ENCODE measurements around the gene KDM2B. TPM values are rescaled to one million over a fixed set of nuclear protein-coding genes. Genes with fewer than 3 reads are reported as not detected.

The KDM2B gene
- total and polyA plus RNA-seq, 10 of the 15 experiments (the other 5 are each of a cell fraction or from before 2014, with no cell fraction given): 13.6 to 124 (median 40.4) TPM

- ATAC-seq (no peak), FAIRE-seq (no peak), DNase-seq (ENCODE audit: low read depth, low spot score) (no peak)
- no peak for TF ChIP-seq CREM (IDR thresholded peaks at IDR 0.05; ENCODE audit: low read depth)
- no peak for TF ChIP-seq ZBED1 (IDR thresholded peaks at IDR 0.05; ENCODE audit: borderline replicate concordance)
- no peak for TF ChIP-seq HSF1 (IDR thresholded peaks at IDR 0.05; ENCODE audit: low read depth, low read length)
- no peak for TF ChIP-seq IKZF2 (IDR thresholded peaks at IDR 0.05)
- no peak for TF ChIP-seq RELA (IDR thresholded peaks at IDR 0.05; ENCODE audit: borderline replicate concordance, partially characterized antibody)
- TF ChIP-seq KLF5 (IDR thresholded peaks at IDR 0.05; ENCODE audit: partially characterized antibody): no peak
- TF ChIP-seq, protein P1, sequence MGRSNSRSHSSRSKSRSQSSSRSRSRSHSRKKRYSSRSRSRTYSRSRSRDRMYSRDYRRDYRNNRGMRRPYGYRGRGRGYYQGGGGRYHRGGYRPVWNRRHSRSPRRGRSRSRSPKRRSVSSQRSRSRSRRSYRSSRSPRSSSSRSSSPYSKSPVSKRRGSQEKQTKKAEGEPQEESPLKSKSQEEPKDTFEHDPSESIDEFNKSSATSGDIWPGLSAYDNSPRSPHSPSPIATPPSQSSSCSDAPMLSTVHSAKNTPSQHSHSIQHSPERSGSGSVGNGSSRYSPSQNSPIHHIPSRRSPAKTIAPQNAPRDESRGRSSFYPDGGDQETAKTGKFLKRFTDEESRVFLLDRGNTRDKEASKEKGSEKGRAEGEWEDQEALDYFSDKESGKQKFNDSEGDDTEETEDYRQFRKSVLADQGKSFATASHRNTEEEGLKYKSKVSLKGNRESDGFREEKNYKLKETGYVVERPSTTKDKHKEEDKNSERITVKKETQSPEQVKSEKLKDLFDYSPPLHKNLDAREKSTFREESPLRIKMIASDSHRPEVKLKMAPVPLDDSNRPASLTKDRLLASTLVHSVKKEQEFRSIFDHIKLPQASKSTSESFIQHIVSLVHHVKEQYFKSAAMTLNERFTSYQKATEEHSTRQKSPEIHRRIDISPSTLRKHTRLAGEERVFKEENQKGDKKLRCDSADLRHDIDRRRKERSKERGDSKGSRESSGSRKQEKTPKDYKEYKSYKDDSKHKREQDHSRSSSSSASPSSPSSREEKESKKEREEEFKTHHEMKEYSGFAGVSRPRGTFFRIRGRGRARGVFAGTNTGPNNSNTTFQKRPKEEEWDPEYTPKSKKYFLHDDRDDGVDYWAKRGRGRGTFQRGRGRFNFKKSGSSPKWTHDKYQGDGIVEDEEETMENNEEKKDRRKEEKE (IDR thresholded peaks at IDR 0.05): no peak
- TF ChIP-seq MEF2B (IDR thresholded peaks at IDR 0.05; ENCODE audit: partially characterized antibody, poor library complexity, severe bottlenecking): no peak
- no peak for TF ChIP-seq MYB (IDR thresholded peaks at IDR 0.05; ENCODE audit: borderline replicate concordance, low read depth, low read length)
- TF ChIP-seq TCF12 (IDR thresholded peaks at IDR 0.05; ENCODE audit: low read depth, low read length): no peak
- TF ChIP-seq ATF7 (IDR thresholded peaks at IDR 0.05; ENCODE audit: low read depth): no peak
- no peak for TF ChIP-seq KDM1A (IDR thresholded peaks at IDR 0.05; ENCODE audit: borderline replicate concordance)
- ChIA-PET RAD21 (ENCODE audit: unreplicated experiment) (interaction anchor here (0.9 kb wide), 1 partner anchor 28 kb away, joined by 3 read pairs; no protein-coding TSS in a partner anchor), POLR2A (no interaction called here), CTCF (no interaction called here), SMC1A (ENCODE audit: uncharacterized antibody, unreplicated experiment) (no interaction called here)
- H3K27me3 ChIP-seq (replicated peaks in 1 of 2; ENCODE audit: control insufficient read depth in 2 of 2, insufficient read depth in 2 of 2, low read length in 1 of 2): no peaks in the 10 kb centered on the region
- H3K36me3 ChIP-seq (ENCODE audit: control insufficient read depth in 2 of 2, insufficient read depth in 2 of 2, low read length in 1 of 2): no peaks in the 10 kb centered on the region
- BruUV-seq (replicated peaks): no TSS peak
- no peak overlapping the region for H2AFZ ChIP-seq (ENCODE audit: control insufficient read depth, low read depth, low read length)
- H3K4me1 ChIP-seq (ENCODE audit: control insufficient read depth, insufficient read depth, low read length): peaks cover 10% of the 10 kb centered on the region
- no peak overlapping the region for H3K4me3 ChIP-seq
- in situ Hi-C loops (cut with MboI): no loop called here
- 93% methylated on average over 12 of the region's 12 CpGs for WGBS (ENCODE audit: insufficient coverage, insufficient replicate concordance, low lambda C conversion rate, missing lambda C conversion rate)
- no peaks in the 10 kb centered on the region for H4K20me1 ChIP-seq (ENCODE audit: control insufficient read depth, insufficient read depth)
- no peak overlapping the region for H3K27ac ChIP-seq (ENCODE audit: control insufficient read depth, insufficient read depth)
- no peaks in the 10 kb centered on the region for H3K79me2 ChIP-seq (ENCODE audit: control insufficient read depth, insufficient read depth, low read length)
- no peak overlapping the region for H3K4me2 ChIP-seq (ENCODE audit: control insufficient read depth, insufficient read depth)
- H3K9ac ChIP-seq (ENCODE audit: control insufficient read depth, insufficient read depth, low read length): no peak overlapping the region
- intact Hi-C loops (cut with micrococcal nuclease; ENCODE audit: unreplicated experiment): no loop called here
- no peaks in the 10 kb centered on the region for H3K9me3 ChIP-seq (replicated peaks; ENCODE audit: control insufficient read depth, insufficient read depth, low read length)
Observed at GRCh38 chr12:121595520-121595919, 14.7 kb upstream of the KDM2B start.

All from GM12878 (cell line).